ENCODE measurements around the gene TP53BP2.

DNA sequence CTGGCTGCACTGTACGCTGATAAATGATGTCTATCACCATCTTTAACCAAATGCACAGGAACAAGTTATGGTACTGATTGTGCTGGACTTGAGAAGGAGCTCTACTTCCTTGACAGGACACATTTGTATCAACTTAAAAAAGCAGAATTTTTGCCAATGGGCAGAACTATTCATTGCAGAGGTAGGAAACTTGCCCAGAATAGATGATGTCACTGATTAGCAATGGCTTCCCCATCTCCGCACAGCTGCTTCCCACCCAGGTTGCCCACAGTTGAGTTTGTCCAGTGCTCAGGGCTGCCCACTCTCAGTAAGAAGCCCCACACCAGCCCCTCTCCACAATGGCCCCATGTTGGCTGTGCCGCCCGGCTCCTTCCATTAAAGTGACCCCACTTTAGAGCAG, 100.0 kb downstream of the TP53BP2 start:
- no peak for TF ChIP-seq CTCF (IDR thresholded peaks at IDR 0.05)
- no peak for TF ChIP-seq POLR2A (IDR thresholded peaks at IDR 0.05)
